Measurements from ENCODE around the gene RALGAPA2.

Gene RALGAPA2

DNA sequence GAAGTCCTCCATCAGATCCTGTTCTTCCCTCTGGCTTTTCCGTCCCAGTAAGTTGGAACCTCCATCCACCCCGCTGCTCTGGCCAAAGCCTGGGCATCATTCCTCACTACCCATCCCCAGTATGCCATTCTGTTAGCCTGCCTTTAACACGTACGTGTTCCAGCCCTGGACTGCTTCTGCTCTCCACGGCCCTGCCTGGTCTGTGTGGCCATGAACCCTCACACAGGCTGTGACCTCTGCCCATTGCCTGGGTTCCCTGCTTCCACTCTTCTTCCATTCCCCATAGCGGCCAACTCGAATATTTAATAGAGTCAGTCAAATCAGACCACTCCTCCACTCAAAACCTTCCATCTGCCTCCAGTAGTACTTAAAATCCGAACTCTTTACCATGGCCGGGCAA is 29.4 kb downstream of the RALGAPA2 start:
- no peak for DNase-seq (ENCODE audit: low read depth)

DNA sequence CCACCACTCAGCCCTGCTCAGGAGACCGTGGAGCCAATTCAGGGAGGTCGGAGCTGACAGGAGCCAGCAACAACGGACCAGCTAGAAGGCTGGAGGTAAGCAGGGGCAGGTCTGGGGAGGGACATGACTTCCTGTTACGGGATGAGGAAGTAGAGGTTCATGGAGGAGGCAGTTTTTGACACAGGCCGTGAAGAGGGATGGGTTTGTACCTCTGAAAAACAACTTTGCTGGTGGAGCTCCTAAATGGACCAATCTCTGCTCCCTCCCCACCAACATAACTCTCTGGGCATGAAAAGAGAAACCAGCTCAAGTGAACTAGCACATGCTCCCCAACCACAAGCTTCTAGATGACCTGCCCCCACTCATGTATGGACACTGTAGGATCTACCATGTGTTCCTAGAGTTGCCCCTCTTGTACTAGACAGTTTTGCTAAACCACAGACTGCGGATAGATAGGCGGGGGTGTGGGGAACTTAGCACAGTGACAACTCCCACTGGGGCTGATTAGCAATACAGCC is 31.4 kb downstream of the RALGAPA2 start:
- DNase-seq (ENCODE audit: low read depth), result no peak

GRCh38 chr20:20679316-20679715 is 33.1 kb downstream of the RALGAPA2 start:
- DNase-seq (ENCODE audit: low read depth), result no peak

- DNase-seq (ENCODE audit: low read depth), result no peak
Observed at GRCh38 chr20:20677186-20677585, 35.3 kb downstream of the RALGAPA2 start.

GRCh38 chr20:20668639-20669038 is 43.8 kb downstream of the RALGAPA2 start:
- no peak for DNase-seq (ENCODE audit: low read depth)

GRCh38 chr20:20666359-20666758 is 46.1 kb downstream of the RALGAPA2 start:
- no peak for DNase-seq (ENCODE audit: low read depth)

- DNase-seq (ENCODE audit: low read depth), result no peak
Observed at GRCh38 chr20:20665606-20666332, 46.7 kb downstream of the RALGAPA2 start.

DNA sequence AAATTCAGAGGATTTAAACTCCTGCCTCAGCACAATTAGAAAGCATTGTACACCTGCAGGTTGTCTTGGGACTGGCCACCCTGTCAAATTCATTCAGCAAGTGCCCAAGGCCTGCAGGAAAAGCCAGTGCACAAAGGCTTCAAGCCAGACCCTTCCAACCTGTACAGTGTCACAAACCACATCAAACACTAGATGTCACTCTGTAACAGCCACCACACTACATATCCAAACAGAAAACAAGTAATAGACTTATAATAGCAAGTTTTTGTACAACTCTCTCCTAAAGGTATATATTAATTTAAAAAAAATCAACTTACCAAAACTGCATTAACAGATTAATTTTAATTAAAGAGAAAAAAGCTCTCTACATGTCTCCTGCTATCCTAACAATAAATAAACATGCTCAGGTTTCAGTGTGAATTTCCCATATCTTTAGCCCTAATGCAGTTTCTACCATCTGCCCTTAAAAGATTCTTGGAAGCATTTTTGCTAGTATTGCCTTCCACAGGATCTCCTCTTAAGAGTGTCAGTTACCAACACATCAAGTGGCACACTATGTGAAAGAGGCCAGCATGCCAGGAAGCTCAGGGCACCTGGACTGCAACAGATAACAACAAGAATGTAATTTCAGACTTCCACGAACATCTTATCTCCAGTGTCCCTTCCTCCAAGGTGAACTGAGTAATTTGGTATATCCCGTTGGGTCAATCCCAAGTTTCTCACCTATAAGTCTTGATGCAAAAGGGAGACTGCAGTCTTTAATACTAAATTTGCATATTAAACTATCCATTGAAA is 47.5 kb downstream of the RALGAPA2 start:
- DNase-seq (ENCODE audit: low read depth), result no peak

GRCh38 chr20:20663841-20664240 is 48.6 kb downstream of the RALGAPA2 start:
- DNase-seq (ENCODE audit: low read depth), result no peak

DNA sequence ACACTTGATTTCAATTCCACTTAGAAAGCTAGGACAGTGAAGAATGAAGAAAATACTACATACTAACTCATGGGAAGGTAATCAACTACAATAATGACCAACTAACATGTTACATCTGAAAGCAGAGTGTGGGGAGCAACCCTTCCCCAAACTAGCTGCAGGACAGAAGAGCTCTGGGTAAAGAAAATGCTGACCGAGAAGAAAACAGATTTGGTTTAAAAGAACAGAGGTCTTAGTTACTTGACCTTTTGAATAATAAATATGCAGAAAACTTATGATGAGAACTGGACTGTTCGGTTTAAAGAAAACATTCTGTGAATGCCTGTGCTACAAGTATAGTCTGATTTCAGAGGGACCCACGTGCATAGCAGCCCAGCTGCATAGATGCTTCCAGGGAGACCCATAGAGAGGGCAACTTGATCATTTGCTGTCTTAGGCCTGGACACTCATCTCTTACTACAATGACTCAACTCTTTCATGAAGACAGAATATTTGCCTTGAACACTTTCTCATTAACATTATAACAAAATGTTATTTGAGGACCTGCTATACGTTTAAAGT is 53.5 kb downstream of the RALGAPA2 start:
- DNase-seq (ENCODE audit: low read depth), result no peak

GRCh38 chr20:20658123-20658522 is 54.3 kb downstream of the RALGAPA2 start:
- no peak for DNase-seq (ENCODE audit: low read depth)

DNA sequence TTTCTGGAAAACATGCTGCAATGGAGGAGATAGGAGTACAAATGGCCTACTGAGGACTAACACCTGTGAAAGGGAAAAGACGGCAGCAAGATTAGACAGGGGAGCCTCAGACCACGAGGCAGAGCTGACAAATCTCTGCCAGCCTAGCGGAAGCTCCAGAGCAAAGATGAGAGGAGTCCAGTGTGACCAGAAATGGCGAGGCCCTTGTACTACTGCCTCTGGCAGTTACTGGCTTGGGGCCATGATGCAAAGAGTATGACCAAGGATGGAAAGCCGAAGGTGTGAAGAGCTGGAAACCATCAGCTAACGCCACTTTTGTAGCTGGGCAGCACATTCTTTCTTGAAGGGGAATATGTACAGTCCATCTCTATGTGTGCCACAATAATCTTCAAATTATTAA is 55.4 kb downstream of the RALGAPA2 start:
- DNase-seq (ENCODE audit: low read depth), result no peak

DNA sequence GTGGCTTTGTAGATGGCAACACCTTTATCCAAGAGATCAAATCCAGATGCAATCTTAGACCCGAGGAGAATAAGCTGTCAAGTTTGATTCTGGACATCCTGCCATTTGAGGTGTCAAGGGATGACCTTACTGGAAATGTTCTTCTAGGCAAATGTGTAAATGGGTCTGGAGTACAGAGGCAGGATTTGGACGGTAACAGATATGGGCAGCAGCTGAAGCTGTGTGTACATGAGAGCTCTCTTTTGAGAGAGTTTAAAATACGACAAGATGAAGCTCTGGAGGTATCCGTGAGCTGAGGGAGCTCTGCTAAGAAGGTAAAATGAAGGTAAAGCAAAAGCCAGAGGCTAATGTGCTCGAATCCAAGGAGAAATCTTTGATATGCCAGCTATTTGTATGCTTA is 56.6 kb downstream of the RALGAPA2 start:
- no peak for DNase-seq (ENCODE audit: low read depth)

DNA sequence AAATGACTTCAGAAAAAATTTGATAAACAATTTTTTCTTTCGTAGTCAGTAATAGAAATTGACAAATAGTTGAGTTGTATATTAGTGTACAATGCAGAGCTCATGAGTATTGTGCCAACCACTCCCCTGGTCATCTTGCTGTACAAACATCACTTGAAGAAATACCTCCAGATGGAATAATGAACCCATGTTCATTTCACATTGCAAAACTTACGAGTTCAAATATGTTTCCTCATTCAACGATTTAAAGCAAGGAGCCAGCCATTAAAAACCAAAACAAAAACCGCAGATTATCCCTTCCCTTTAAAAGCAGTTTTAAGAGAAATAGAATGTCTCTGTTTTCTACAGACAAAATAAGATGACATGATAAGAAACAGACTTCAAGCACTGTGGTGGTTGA is 62.5 kb downstream of the RALGAPA2 start:
- no peak for DNase-seq (ENCODE audit: low read depth)

GRCh38 chr20:20643927-20644326 is 68.5 kb downstream of the RALGAPA2 start:
- DNase-seq (ENCODE audit: low read depth), result no peak

GRCh38 chr20:20641783-20642182 is 70.7 kb downstream of the RALGAPA2 start:
- DNase-seq (ENCODE audit: low read depth), result no peak

DNA sequence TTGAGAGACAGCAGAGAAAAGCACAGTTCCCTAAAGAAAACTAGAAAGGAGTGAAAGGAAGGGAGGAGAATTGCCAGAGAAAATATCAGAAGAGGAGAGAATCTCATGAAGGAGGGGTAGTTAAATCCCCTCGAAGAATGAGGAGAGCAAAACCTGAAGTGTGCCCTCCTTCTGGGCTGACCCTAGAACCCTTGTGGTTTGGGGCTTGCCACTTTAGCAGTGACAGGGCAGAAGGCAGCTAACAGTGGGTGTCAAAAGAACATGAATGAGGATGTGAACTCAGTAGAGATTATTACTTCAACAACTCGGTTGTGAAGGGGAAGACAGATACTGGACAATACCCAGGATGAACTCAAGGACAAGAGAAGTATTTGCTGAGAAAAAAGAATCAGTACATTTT is 73.6 kb downstream of the RALGAPA2 start:
- no peak for DNase-seq (ENCODE audit: low read depth)

DNA sequence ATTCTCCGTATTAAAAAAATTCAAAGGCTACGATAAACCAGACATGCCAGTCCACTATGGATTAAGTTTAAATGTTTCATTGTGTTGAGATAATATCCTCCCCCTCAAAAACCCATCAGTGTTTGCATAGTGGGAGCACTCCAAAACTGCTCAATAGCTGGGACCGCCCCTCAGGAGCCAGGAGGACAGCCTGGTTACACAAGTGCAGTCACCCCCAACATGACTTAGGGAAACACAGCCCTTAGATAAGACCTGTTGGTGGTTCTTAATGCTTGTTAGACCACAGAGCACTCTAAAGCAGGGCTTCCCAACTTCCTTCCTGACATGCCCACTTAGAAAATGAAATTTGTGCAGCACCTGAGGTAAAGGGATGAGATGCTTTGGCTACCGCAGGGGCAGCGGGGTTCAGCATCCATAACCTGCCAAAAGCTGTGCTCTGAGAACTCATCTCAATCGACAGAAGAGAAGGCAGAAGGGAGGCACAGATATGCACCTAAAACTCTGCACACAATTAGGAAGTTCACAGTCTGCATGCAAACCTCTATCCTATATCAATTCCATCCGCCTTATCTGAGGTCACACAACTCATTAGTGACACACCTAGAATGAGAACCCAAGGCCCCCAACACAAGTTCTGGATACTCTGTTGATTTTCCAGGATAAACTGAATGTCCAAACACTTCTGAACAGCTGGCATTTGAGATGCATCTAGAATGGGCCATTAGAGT is 74.3 kb downstream of the RALGAPA2 start:
- no peak for DNase-seq (ENCODE audit: low read depth)

DNA sequence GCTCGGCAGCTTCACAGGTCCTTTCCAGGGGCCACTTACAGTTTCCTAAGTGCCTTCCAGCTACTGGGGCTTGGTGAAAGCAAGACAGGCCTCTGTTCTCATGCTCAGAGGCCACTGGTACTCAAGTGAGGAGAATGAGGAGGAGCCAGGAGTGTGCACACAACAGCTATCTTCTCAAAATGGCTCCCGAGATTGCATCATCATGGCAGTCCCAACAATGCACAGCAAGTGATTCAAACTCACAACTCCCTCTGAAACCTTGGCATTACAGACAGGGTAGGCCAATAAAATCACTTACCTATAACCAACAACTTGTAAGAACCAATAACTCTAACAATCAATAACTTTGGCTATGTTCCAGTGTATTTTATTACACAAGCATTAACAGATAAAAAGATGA is 77.4 kb downstream of the RALGAPA2 start:
- DNase-seq (ENCODE audit: low read depth), result no peak

- DNase-seq (ENCODE audit: low read depth), result no peak
Observed at GRCh38 chr20:20632644-20633043, 79.8 kb downstream of the RALGAPA2 start.

GRCh38 chr20:20630551-20630950 is 81.9 kb downstream of the RALGAPA2 start:
- DNase-seq (ENCODE audit: low read depth), result no peak

DNA sequence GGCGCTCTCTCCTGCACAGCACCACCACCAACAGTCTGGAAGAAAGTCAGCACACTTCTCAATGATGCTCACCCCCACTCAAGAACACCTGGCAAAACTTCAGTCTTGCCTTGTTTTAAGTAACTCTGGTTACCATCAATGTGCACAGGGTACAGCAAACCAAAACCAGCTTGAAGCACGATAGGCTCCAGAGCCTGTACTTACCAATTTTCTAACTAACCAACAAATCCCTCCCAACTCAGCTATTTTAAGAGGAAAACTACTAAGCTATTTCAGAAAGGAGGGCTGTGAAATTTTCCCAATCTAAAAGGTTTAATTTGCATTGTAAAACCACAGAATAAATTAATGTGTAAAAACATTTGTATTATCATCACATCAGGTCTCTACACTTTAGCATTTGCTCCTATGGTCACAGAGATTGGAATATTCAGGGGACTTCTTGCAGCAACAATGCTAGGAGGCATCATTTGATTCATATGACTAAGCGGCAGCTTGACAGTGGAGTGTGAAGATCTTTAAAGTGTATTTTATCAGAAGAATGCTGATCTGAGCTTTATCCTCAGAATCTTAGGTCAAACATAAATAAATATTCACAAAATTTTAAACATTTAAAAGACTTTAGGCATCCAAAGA is 82.8 kb downstream of the RALGAPA2 start:
- no peak for DNase-seq (ENCODE audit: low read depth)
